ENCODE data around the gene TBC1D22A.

- TF ChIP-seq CTCF (IDR thresholded peaks at IDR 0.05; ENCODE audit: low read length) (no peak), EZH2 (IDR thresholded peaks at IDR 0.05; ENCODE audit: borderline replicate concordance, low read length) (no peak)
Observed at GRCh38 chr22:46846832-46847355, 84.4 kb downstream of the TBC1D22A start.
